SJSA1 (cell line): ENCODE results near the gene TYW3. TPM values are rescaled to one million over a fixed set of nuclear protein-coding genes. Genes with fewer than 3 reads are reported as not detected.

ENCODE experiments used
- DNase-seq, 2 experiments: peaks; one replicate each; pipeline ENCODE4 v3.0.0-alpha.2; 2015 to 2020; ENCODE audit warnings: low spot score in 2 of 2, low read depth in 1 of 2
- H3K27ac ChIP-seq: fragments of 250-450 bp; sonication (Bioruptor Pico); 2 replicates; pipeline ENCODE4 v1.5.1; 2020; ENCODE audit warnings: mild to moderate bottlenecking, moderate library complexity
- H3K27me3 ChIP-seq: fragments of 250-450 bp; sonication (Bioruptor Pico); replicated peaks from 2 replicates; pipeline ENCODE4 v1.5.1; 2020; ENCODE audit warnings: mild to moderate bottlenecking, moderate library complexity
- H3K36me3 ChIP-seq: fragments of 250-450 bp; sonication (Bioruptor Pico); 2 replicates; pipeline ENCODE4 v1.5.1; 2020; ENCODE audit warnings: mild to moderate bottlenecking
- H3K4me1 ChIP-seq: fragments of 250-450 bp; sonication (Bioruptor Pico); replicated peaks from 2 replicates; pipeline ENCODE4 v1.6.1; 2021; ENCODE audit warnings: mild to moderate bottlenecking
- H3K4me3 ChIP-seq: fragments of 250-450 bp; sonication (Bioruptor Pico); 2 replicates; pipeline ENCODE4 v1.5.1; 2020; ENCODE audit warnings: mild to moderate bottlenecking
- H3K9me3 ChIP-seq: fragments of 250-450 bp; sonication (Bioruptor Pico); replicated peaks from 2 replicates; pipeline ENCODE4 v1.5.1; 2020; ENCODE audit warnings: mild to moderate bottlenecking
- total RNA-seq: library from RNA; depleted of rRNA; stranded (reverse); fragments of >200 nt; shearing (Covaris generic); gene quantifications from 2 replicates; pipeline ENCODE4 v1.2.3, GENCODE V29; 2014; rRNA removed

The TYW3 gene
- total RNA-seq, 1 experiment from 2014 or later = 25.8 TPM

DNA sequence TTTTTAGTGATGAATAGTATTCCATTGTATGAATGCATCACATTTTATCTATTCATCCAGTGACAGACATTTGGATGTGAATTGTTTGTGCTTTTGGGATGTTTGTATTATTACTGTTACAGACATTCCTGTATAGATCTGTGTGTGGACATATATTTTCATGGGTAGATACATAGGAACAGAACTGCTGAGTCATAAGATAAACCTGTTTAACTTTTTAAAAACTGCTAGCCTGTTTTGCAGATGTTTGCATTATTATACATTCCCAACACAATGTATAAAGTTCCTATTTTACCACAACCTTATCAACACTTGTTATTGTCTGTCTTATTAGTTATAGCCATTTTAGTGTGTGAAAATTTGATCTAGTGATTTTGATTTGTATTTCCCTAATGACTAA, 46.8 kb downstream of the TYW3 start:
- Histone ChIP-seq H3K4me1 (no peaks in the 10 kb centered on the region), H3K27me3 (0 out of 2 replicates have a peak, but pooled peaks cover 3% of the 10 kb centered on the region), H3K36me3 (no peaks in the 10 kb centered on the region), H3K9me3 (no peaks in the 10 kb centered on the region), H3K4me3 (no peak overlapping the region), H3K27ac (no peak overlapping the region)
- no peak for DNase-seq

DNA sequence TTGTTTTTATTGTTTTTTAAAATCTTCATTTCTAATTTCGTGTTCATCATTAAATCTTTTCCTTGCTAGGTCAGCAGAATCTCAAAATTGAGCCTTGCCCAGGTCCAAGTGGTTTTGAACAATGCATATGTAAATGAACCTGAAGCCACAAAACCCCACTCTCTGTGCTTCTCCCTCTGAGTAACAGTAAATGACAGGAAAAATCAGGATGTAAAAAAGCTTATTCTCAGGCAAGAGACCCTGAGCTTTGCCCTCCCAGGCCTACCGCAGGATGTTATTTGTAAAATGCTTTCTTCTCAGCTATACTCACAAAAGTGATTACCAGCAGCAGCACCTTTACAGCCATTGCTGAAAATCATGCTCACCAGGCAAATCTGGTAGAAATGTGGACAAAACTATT, 47.6 kb downstream of the TYW3 start:
- H3K4me3 ChIP-seq = no peak overlapping the region
- no peak for DNase-seq
- H3K4me1 ChIP-seq = no peaks in the 10 kb centered on the region
- no peaks in the 10 kb centered on the region for H3K36me3 ChIP-seq
- H3K9me3 ChIP-seq = no peaks in the 10 kb centered on the region
- no peak overlapping the region for H3K27ac ChIP-seq
- H3K27me3 ChIP-seq = 0 out of 2 replicates have a peak, but pooled peaks cover 3% of the 10 kb centered on the region

DNA sequence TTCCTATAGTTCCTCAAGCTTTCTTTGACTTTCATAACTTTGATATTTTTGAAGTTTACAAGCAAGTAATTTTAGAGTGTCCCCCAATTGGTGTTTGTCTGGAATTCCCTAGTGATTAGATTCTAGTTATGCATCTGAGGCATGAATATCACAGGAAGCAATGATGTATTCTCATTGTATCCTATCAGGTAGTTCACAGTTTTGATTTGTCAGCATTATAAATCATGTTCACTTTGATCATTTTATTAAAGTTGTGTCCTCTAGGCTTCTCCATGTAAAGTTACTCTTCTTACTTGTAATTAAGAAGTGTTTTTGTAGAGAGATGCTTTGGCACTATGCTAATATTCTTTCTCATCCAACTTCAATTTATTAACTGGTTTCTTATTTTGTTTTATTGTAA, 53.0 kb downstream of the TYW3 start:
- Histone ChIP-seq H3K27ac (no peak overlapping the region), H3K36me3 (no peaks in the 10 kb centered on the region), H3K9me3 (no peaks in the 10 kb centered on the region), H3K27me3 (0 out of 2 replicates have a peak, but pooled peaks cover 3% of the 10 kb centered on the region), H3K4me3 (no peak overlapping the region), H3K4me1 (no peaks in the 10 kb centered on the region)
- DNase-seq = no peak

DNA sequence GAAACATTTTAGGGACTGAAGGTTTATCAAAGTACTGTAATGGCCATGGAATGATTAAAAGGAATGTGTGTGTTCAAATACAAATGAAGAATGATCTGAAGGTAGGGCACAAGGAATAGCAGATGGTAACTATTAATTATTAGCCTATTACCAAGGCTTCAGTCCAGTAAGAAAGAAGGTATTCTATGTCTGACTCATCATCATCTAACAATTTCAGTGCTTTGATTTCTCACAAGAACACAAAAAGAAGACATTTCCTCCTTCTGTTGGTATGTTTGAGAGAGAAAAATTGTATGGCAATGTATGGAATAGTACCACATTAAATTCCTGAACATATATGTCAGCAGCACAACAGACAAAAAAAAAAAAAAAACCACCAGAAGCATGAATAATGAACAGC, 57.5 kb downstream of the TYW3 start:
- H3K4me1 ChIP-seq = no peaks in the 10 kb centered on the region

DNA sequence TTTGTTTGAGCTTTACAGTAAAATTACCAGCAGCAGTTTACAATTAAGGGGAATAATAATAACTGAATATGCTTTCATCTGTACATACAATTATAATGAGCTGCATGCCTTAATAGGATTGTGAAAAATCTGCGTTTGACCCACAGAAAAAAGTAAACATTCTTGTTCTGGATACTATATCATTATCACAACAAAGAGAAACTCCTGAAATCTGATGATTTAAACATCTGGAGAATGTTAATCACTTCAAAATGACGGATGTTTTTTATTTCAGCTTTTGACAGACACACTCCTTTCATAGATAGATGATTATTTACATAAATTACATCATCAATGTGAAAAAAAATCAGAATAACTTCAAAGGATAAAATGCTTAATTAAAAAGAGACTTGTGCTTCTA, 58.5 kb downstream of the TYW3 start:
- Histone ChIP-seq H3K4me1 (no peaks in the 10 kb centered on the region), H3K36me3 (no peaks in the 10 kb centered on the region), H3K27ac (no peak overlapping the region), H3K27me3 (0 out of 2 replicates have a peak, but pooled peaks cover 2% of the 10 kb centered on the region), H3K9me3 (no peaks in the 10 kb centered on the region), H3K4me3 (no peak overlapping the region)
- no peak for DNase-seq

More for the DNA sequence above, 57.5 kb downstream of the TYW3 start:
- 0 out of 2 replicates have a peak, but pooled peaks cover 2% of the 10 kb centered on the region for H3K27me3 ChIP-seq
- H3K36me3 ChIP-seq = no peaks in the 10 kb centered on the region
- no peak for DNase-seq
- H3K9me3 ChIP-seq = no peaks in the 10 kb centered on the region
- no peak overlapping the region for H3K27ac ChIP-seq
- H3K4me3 ChIP-seq = no peak overlapping the region

DNA sequence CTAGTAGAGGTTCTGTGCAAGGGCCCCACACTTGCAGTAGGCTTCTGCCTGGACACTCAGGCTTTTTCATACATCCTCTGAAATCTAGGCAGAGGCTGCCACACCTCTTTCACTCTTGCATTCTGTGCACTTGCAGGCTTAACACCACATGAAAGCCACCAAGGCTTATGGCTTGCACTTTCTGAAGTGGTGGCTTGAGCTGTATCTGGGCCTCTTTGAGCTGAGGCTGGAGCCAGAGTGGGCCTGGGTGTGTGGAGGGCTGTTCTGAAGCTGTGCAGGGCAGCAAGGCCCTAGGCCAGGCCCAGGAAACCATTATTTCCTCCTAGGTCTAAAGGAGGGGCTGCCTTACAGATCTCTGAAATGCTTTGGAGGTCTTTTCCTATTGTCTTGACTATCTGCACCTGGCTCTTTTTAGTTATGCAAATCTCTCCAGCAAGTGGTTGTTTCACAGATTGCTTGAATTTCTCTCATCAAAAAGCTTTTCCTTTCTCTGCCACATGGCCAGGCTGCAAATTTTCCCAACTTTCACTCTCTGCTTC, 66.2 kb downstream of the TYW3 start:
- Histone ChIP-seq H3K4me1 (no peaks in the 10 kb centered on the region), H3K27me3 (peaks cover 8% of the 10 kb centered on the region; the same call in 1 of the 2 replicates), H3K36me3 (no peaks in the 10 kb centered on the region), H3K4me3 (no peak overlapping the region), H3K9me3 (no peaks in the 10 kb centered on the region), H3K27ac (no peak overlapping the region)
- no peak for DNase-seq

DNA sequence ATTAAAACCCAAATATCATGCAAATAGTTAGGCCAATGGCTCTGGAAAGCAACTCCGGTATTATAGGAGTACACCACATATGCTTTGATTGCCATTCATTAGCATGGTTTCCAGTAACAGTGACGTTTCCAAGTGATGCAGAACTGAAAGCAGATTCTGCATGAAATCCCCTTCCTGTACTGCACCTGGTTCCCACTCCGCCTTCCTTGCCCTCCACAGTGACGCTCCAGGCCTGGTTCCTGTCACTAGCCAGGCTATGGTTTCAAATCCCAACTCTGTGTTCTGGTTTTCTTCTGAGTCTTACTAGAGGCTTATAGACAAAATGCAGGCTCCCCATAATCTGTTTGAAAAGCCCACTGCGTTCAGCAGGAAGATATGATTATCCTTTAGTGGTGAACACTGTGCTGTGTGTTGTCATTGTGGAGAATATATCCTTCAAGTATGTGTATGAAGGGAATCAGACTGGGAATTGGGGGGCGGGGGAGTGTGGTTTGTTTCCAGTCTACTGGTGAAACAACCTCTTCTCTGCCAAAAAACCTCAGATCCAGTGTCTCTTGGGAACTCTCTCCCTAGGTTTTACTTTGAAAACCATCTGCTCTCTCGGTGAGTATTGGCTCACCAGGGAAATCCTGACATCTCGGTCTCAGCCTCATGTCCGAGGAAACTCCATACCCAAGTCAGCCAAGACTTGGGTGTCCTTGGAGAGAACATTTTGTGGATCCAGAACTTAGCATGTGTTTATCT, 78.7 kb downstream of the TYW3 start:
- H3K27me3 ChIP-seq = no peaks in the 10 kb centered on the region
- no peaks in the 10 kb centered on the region for H3K9me3 ChIP-seq
- no peak for DNase-seq

DNA sequence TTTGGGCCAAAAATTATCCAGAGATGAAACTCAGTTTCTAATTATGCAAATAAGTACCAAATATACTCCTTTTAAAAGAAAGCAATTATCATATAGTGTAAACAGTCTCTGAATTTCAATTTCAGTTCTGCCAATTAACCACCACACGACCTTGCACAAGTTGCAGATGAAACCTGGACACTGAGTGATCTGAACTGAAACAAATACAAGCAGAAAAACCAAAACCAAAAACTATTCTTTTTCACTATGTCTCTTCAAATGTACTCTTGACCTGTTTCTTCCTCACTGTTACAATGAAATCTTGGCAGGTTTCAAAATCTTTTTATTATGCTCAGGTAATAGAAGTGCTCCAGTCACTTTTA, 79.2 kb downstream of the TYW3 start:
- no peaks in the 10 kb centered on the region for H3K9me3 ChIP-seq
- DNase-seq = no peak
- no peak overlapping the region for H3K4me3 ChIP-seq
- no peak overlapping the region for H3K27ac ChIP-seq
- H3K4me1 ChIP-seq = no peaks in the 10 kb centered on the region
- no peaks in the 10 kb centered on the region for H3K36me3 ChIP-seq
- no peaks in the 10 kb centered on the region for H3K27me3 ChIP-seq

More for the DNA sequence above, 78.7 kb downstream of the TYW3 start:
- no peaks in the 10 kb centered on the region for H3K4me1 ChIP-seq
- H3K4me3 ChIP-seq = no peak overlapping the region
- no peak overlapping the region for H3K27ac ChIP-seq
- H3K36me3 ChIP-seq = no peaks in the 10 kb centered on the region

Other genes with a start within 250 kb of the TYW3 start
- not detected in 2 replicates for gene LRRC53, start 220.5 kb upstream of the TYW3 start, total RNA-seq
- gene ERICH3, start 59.4 kb upstream of the TYW3 start, total RNA-seq = not detected in 2 replicates
- 84.0 and 101 TPM in 2 replicates for gene CRYZ, start 102 bp upstream of the TYW3 start, total RNA-seq